ENCODE measurements around the gene WDFY4. TPM values are rescaled to one million over a fixed set of nuclear protein-coding genes. Genes with fewer than 3 reads are reported as not detected.

The WDFY4 gene
- total and polyA plus RNA-seq, 2 donors (not counting 1 experiment from before 2014, with no cell fraction given) = 0.06 to 0.66 TPM

GRCh38 chr10:48801001-48801421 lies 116.3 kb downstream of the WDFY4 start:
- no peaks in the 10 kb centered on the region for H3K27me3 ChIP-seq (ENCODE audit: control insufficient read depth, insufficient read depth, low read length)
- no peaks in the 10 kb centered on the region for H4K20me1 ChIP-seq (ENCODE audit: control insufficient read depth, extremely low read depth, insufficient read depth, low read length)
- H3K9ac ChIP-seq (ENCODE audit: insufficient read depth, low read length) = no peak overlapping the region
- no peak for DNase-seq (ENCODE audit: low read depth in 2 of 2)
- no peaks in the 10 kb centered on the region for H3K4me1 ChIP-seq (ENCODE audit: control insufficient read depth, extremely low read depth, insufficient read depth, low read length)
- H3K4me2 ChIP-seq (ENCODE audit: extremely low read depth, insufficient read depth, low read length) = no peak overlapping the region
- no peak overlapping the region for H3K4me3 ChIP-seq (replicated peaks in 1 of 4; ENCODE audit: control extremely low read depth in 1 of 4, insufficient read depth in 1 of 4, low read depth in 3 of 4, low read length in 4 of 4)
- H3K36me3 ChIP-seq (ENCODE audit: control insufficient read depth, insufficient read depth, low read length) = no peaks in the 10 kb centered on the region
- no peak overlapping the region for H3K27ac ChIP-seq (ENCODE audit: insufficient read depth, low read length)
- H2AFZ ChIP-seq (ENCODE audit: low read length) = no peak overlapping the region
- TF ChIP-seq EZH2 (IDR thresholded peaks at IDR 0.05; ENCODE audit: low read length, missing control alignments) = no peak
- no peak for TF ChIP-seq CTCF (conservative IDR thresholded peaks at IDR 0.05 in 1 of 2, IDR thresholded peaks at IDR 0.05 in 1 of 2; ENCODE audit: low read depth in 1 of 2, low read length in 2 of 2)
- no peaks in the 10 kb centered on the region for H3K79me2 ChIP-seq (ENCODE audit: control insufficient read depth, insufficient read depth, low read length)
- no peaks in the 10 kb centered on the region for H3K9me3 ChIP-seq (ENCODE audit: control insufficient read depth, insufficient read depth, low read depth, low read length)

GRCh38 chr10:48802611-48803071 lies 118.0 kb downstream of the WDFY4 start:
- TF ChIP-seq CTCF (conservative IDR thresholded peaks at IDR 0.05 in 1 of 2, IDR thresholded peaks at IDR 0.05 in 1 of 2; ENCODE audit: low read depth in 1 of 2, low read length in 2 of 2) (no peak), EZH2 (IDR thresholded peaks at IDR 0.05; ENCODE audit: low read length, missing control alignments) (no peak)
- H3K4me1 ChIP-seq (ENCODE audit: control insufficient read depth, extremely low read depth, insufficient read depth, low read length) = no peaks in the 10 kb centered on the region

GRCh38 chr10:48803801-48804584 lies 119.3 kb downstream of the WDFY4 start:
- Histone ChIP-seq H3K4me3 (replicated peaks in 1 of 4; ENCODE audit: control extremely low read depth in 1 of 4, insufficient read depth in 1 of 4, low read depth in 3 of 4, low read length in 4 of 4) (no peak overlapping the region), H4K20me1 (ENCODE audit: control insufficient read depth, extremely low read depth, insufficient read depth, low read length) (no peaks in the 10 kb centered on the region), H3K4me1 (ENCODE audit: control insufficient read depth, extremely low read depth, insufficient read depth, low read length) (no peaks in the 10 kb centered on the region), H3K4me2 (ENCODE audit: extremely low read depth, insufficient read depth, low read length) (no peak overlapping the region), H3K36me3 (ENCODE audit: control insufficient read depth, insufficient read depth, low read length) (no peaks in the 10 kb centered on the region), H3K9ac (ENCODE audit: insufficient read depth, low read length) (no peak overlapping the region), H3K9me3 (ENCODE audit: control insufficient read depth, insufficient read depth, low read depth, low read length) (no peaks in the 10 kb centered on the region), H3K27me3 (ENCODE audit: control insufficient read depth, insufficient read depth, low read length) (no peaks in the 10 kb centered on the region), H2AFZ (ENCODE audit: low read length) (no peak overlapping the region), H3K79me2 (ENCODE audit: control insufficient read depth, insufficient read depth, low read length) (no peaks in the 10 kb centered on the region), H3K27ac (ENCODE audit: insufficient read depth, low read length) (no peak overlapping the region)
- no peak for DNase-seq (ENCODE audit: low read depth in 2 of 2)
- TF ChIP-seq EZH2 (IDR thresholded peaks at IDR 0.05; ENCODE audit: low read length, missing control alignments) (no peak), CTCF (conservative IDR thresholded peaks at IDR 0.05 in 1 of 2, IDR thresholded peaks at IDR 0.05 in 1 of 2; ENCODE audit: low read depth in 1 of 2, low read length in 2 of 2) (no peak)

More at GRCh38 chr10:48802611-48803071, 118.0 kb downstream of the WDFY4 start:
- no peak overlapping the region for H3K27ac ChIP-seq (ENCODE audit: insufficient read depth, low read length)
- no peaks in the 10 kb centered on the region for H4K20me1 ChIP-seq (ENCODE audit: control insufficient read depth, extremely low read depth, insufficient read depth, low read length)
- H3K9ac ChIP-seq (ENCODE audit: insufficient read depth, low read length) = no peak overlapping the region
- H3K9me3 ChIP-seq (ENCODE audit: control insufficient read depth, insufficient read depth, low read depth, low read length) = no peaks in the 10 kb centered on the region
- H3K4me3 ChIP-seq (replicated peaks in 1 of 4; ENCODE audit: control extremely low read depth in 1 of 4, insufficient read depth in 1 of 4, low read depth in 3 of 4, low read length in 4 of 4) = no peak overlapping the region
- no peaks in the 10 kb centered on the region for H3K27me3 ChIP-seq (ENCODE audit: control insufficient read depth, insufficient read depth, low read length)
- DNase-seq (ENCODE audit: low read depth in 2 of 2) = no peak
- H2AFZ ChIP-seq (ENCODE audit: low read length) = no peak overlapping the region
- no peaks in the 10 kb centered on the region for H3K79me2 ChIP-seq (ENCODE audit: control insufficient read depth, insufficient read depth, low read length)
- no peak overlapping the region for H3K4me2 ChIP-seq (ENCODE audit: extremely low read depth, insufficient read depth, low read length)
- no peaks in the 10 kb centered on the region for H3K36me3 ChIP-seq (ENCODE audit: control insufficient read depth, insufficient read depth, low read length)
